ENCODE data around the gene SLC5A8.

GRCh38 chr12:101216810-101217209, 6.8 kb upstream of the SLC5A8 start:
- TF ChIP-seq CTCF (IDR thresholded peaks at IDR 0.05) (no peak), EP300 (IDR thresholded peaks at IDR 0.05; ENCODE audit: low read depth) (no peak), POLR2A (IDR thresholded peaks at IDR 0.05) (no peak), POLR2AphosphoS5 (IDR thresholded peaks at IDR 0.05) (no peak)

All from transverse colon (tissue), 4 donors.